Natural killer cell (primary cell): Measurements from ENCODE around the gene PPEF1. TPM values are rescaled to one million over a fixed set of nuclear protein-coding genes. Genes with fewer than 3 reads are reported as not detected.

Source experiments
- ATAC-seq, 3 donors: fragments of 150-1000 bp in 2 of 3; fragments of 200-7000 bp in 1 of 3; cut with Tn5 transposase; 1 replicate in 1 of 3; 2 replicates in 2 of 3; pipeline ENCODE4 v1.10.0; 2021; ENCODE audit warnings: mild to moderate bottlenecking in 2 of 3, moderate library complexity in 2 of 3
- DNase-seq, 2 donors: peaks; one replicate each; pipeline versions ENCODE4 v3.0.0 to v3.0.0-alpha.2; 2013 to 2021; ENCODE audit warnings: mixed read lengths in 1 of 2
- H3K27ac ChIP-seq: one replicate; pipeline ENCODE4 v1.5.1; 2013; ENCODE audit warnings: mild to moderate bottlenecking, low read length
- H3K27me3 ChIP-seq: one replicate; pipeline ENCODE4 v1.6.1; 2013; ENCODE audit warnings: low read length; ENCODE audit not compliant: control insufficient read depth, insufficient read depth
- H3K36me3 ChIP-seq: one replicate; pipeline ENCODE4 v1.6.1; 2013; ENCODE audit warnings: low read length; ENCODE audit not compliant: control insufficient read depth, insufficient read depth
- H3K4me1 ChIP-seq: one replicate; pipeline ENCODE4 v1.6.1; 2013; ENCODE audit warnings: low read length; ENCODE audit not compliant: control insufficient read depth, insufficient read depth
- H3K4me3 ChIP-seq: one replicate; pipeline ENCODE4 v1.5.1; 2013; ENCODE audit warnings: low read length
- H3K9me3 ChIP-seq: one replicate; pipeline ENCODE4 v1.6.1; 2013; ENCODE audit warnings: low read length; ENCODE audit not compliant: control insufficient read depth, insufficient read depth
- H3K27ac Mint-ChIP-seq, 2 donors: one replicate each; pipeline ENCODE4 v1.8.0; 2022; ENCODE audit warnings: mild to moderate bottlenecking in 2 of 2, mixed read lengths in 2 of 2, moderate library complexity in 1 of 2
- H3K27me3 Mint-ChIP-seq, 2 donors: one replicate each; pipeline ENCODE4 v1.8.0; 2022; ENCODE audit warnings: low read depth in 2 of 2, mixed read lengths in 2 of 2
- H3K36me3 Mint-ChIP-seq: one replicate; pipeline ENCODE4 v1.8.0; 2022; ENCODE audit warnings: mixed read lengths
- H3K4me1 Mint-ChIP-seq, 2 donors: one replicate each; pipeline ENCODE4 v1.8.0; 2022; ENCODE audit warnings: mixed read lengths in 2 of 2
- H3K4me3 Mint-ChIP-seq: one replicate; pipeline ENCODE4 v1.8.0; 2022; ENCODE audit warnings: mild to moderate bottlenecking, moderate library complexity, mixed read lengths
- H3K9me3 Mint-ChIP-seq, 2 donors: one replicate each; pipeline ENCODE4 v1.8.0; 2022; ENCODE audit warnings: mixed read lengths in 2 of 2
- WGBS: methylation state at CpG from one replicate; pipeline ENCODE4 v1.1.7; 2013; ENCODE audit warnings: missing lambda C conversion rate; ENCODE audit not compliant: insufficient coverage; 5-methylcytosine and 5-hydroxymethylcytosine counted together
- intact Hi-C: fragments of 100-400 bp; cut with micrococcal nuclease; formaldehyde crosslinking; loops from one replicate; pipeline ENCODE4 v1.14.2; 2022
- total RNA-seq, 4 donors: library from RNA; stranded (reverse); fragments of 120-200 nt in 1 of 4; gene quantifications; one replicate each; pipeline versions ENCODE4 v1.2.3 to v1.2.4, GENCODE V29; 2013 to 2022
- TF ChIP-seq, protein P1 (sequence below): fragments of 200-600 bp; IDR thresholded peaks from one replicate; pipeline ENCODE4 v1.8.0; 2022; ENCODE audit warnings: antibody characterized with exemption

PPEF1 gene, protein sequence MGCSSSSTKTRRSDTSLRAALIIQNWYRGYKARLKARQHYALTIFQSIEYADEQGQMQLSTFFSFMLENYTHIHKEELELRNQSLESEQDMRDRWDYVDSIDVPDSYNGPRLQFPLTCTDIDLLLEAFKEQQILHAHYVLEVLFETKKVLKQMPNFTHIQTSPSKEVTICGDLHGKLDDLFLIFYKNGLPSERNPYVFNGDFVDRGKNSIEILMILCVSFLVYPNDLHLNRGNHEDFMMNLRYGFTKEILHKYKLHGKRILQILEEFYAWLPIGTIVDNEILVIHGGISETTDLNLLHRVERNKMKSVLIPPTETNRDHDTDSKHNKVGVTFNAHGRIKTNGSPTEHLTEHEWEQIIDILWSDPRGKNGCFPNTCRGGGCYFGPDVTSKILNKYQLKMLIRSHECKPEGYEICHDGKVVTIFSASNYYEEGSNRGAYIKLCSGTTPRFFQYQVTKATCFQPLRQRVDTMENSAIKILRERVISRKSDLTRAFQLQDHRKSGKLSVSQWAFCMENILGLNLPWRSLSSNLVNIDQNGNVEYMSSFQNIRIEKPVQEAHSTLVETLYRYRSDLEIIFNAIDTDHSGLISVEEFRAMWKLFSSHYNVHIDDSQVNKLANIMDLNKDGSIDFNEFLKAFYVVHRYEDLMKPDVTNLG
- 1 to 10 TPM in 1 of 3 donors, under 1 TPM in 1, not detected in 1; 0.49 to 1.9 TPM for total RNA-seq
- 0.50 TPM for total RNA-seq (2013)

DNA sequence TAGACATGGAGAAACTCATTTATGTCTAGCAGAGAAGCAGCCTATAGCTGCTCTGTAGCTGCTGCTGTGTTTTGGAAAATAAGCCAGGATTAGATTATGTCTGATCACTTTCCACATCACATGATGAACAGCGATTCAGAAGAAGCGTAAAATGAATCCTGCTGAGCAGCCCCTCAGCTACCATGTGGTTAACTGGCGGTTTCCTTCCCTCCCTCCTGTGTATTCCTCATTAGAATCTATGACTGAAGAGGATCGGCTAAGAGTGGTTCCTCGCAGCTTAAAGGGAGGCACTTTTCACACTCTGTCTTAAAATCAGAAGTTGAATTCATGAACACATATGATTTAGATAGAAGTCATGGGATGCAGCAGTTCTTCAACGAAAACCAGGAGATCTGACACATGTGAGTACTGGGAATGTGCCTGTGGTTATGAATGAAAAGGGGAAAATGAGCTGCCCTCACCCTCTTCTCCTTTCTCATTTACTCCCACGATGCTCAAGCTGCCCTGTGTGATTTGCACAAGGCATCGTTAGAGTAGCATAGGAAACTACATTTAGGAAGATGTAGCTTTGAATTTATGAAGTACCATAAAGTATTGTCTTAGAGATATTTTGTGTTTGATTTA is at the start of gene PPEF1:
TSS of gene PPEF1 (plus strand) at position 220 of the 624 bp plus-strand sequence. CDS start at position 356, 136 bp downstream.
- Mint-ChIP-seq H3K27ac (no peak within 1 kb of the TSS), H3K4me1 (no peaks in the 10 kb centered on the region), H3K4me3 (no peak within 1 kb of the TSS), H3K36me3 (no peaks in the 10 kb centered on the region), H3K27me3 (peaks cover 4 to 6% of the 10 kb centered on the region in 2 donors), H3K9me3 (no peaks in the 10 kb centered on the region)
- no peaks in the 10 kb centered on the region for H3K4me1 ChIP-seq
- DNase-seq: no peak
- intact Hi-C loops: no loop called here
- H3K4me3 ChIP-seq: no peak within 1 kb of the TSS
- H3K27me3 ChIP-seq: no peaks in the 10 kb centered on the region
- TF ChIP-seq, protein P1, sequence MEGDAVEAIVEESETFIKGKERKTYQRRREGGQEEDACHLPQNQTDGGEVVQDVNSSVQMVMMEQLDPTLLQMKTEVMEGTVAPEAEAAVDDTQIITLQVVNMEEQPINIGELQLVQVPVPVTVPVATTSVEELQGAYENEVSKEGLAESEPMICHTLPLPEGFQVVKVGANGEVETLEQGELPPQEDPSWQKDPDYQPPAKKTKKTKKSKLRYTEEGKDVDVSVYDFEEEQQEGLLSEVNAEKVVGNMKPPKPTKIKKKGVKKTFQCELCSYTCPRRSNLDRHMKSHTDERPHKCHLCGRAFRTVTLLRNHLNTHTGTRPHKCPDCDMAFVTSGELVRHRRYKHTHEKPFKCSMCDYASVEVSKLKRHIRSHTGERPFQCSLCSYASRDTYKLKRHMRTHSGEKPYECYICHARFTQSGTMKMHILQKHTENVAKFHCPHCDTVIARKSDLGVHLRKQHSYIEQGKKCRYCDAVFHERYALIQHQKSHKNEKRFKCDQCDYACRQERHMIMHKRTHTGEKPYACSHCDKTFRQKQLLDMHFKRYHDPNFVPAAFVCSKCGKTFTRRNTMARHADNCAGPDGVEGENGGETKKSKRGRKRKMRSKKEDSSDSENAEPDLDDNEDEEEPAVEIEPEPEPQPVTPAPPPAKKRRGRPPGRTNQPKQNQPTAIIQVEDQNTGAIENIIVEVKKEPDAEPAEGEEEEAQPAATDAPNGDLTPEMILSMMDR: no peak
- no peaks in the 10 kb centered on the region for H3K9me3 ChIP-seq
- no peak for ATAC-seq
- WGBS: 10% methylated on average over 4 of the region's 8 CpGs
- no peaks in the 10 kb centered on the region for H3K36me3 ChIP-seq
- no peak within 1 kb of the TSS for H3K27ac ChIP-seq

DNA sequence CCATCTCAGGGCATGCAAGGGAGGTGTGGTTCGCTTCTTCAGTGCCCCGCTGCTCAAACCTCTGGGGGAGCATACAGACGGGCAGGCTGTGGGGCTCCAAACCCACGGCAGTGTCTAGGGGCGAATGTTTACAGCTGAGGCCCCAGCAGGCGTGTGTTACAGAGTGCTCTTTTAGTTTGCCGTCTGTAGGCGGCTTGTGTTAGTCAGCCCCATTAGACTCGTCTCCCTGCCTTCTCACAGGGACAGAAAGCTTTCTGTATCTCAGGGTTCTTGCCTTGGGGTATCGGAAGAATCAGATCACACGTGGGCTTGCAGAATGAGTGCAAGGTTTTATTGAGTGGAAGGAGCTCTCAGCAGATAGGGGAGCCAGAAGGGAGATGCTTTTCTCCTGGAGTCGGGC is 46.2 kb upstream of the PPEF1 start:
- no peaks in the 10 kb centered on the region for H3K27me3 Mint-ChIP-seq
- no peak overlapping the region for H3K27ac Mint-ChIP-seq
- 93% methylated on average over 11 of the region's 12 CpGs for WGBS
- TF ChIP-seq, protein P1: no peak
- ATAC-seq: no peak
- intact Hi-C loops: no loop called here
- H3K4me3 ChIP-seq: no peak overlapping the region
- H3K4me3 Mint-ChIP-seq: no peak overlapping the region
- H3K27ac ChIP-seq: no peak overlapping the region
- DNase-seq: no peak
- no peaks in the 10 kb centered on the region for H3K36me3 ChIP-seq
- H3K4me1 ChIP-seq: peaks cover under 1% of the 10 kb centered on the region
- peaks cover 3% of the 10 kb centered on the region in 2 donors for H3K4me1 Mint-ChIP-seq
- H3K9me3 Mint-ChIP-seq: no peaks in the 10 kb centered on the region
- H3K27me3 ChIP-seq: no peaks in the 10 kb centered on the region
- no peaks in the 10 kb centered on the region for H3K9me3 ChIP-seq
- H3K36me3 Mint-ChIP-seq: no peaks in the 10 kb centered on the region

DNA sequence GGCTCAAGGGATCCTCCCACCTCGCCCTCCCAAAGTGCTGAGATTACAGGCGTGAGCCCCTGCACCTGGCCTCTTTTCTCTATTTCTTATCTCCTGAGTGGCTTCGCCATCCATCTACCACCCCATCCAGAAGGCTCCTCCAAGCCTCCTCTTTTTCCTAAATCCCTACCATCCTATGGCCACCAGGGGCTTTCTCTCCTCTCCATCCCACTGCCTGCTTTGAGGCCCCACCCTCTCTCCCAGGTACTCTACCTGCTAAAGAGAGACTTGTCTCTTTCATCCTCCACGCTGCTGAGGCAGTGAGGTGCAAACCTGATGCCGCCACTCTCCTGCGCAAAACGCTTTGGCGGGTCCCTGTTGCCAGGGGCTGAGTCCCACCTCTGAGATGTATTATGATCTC is 42.5 kb upstream of the PPEF1 start:
- Histone ChIP-seq H3K4me3 (no peak overlapping the region), H3K36me3 (no peaks in the 10 kb centered on the region), H3K27me3 (no peaks in the 10 kb centered on the region), H3K4me1 (peaks cover 10% of the 10 kb centered on the region), H3K27ac (no peak overlapping the region), H3K9me3 (no peaks in the 10 kb centered on the region)
- peaks cover 9 to 10% of the 10 kb centered on the region in 2 donors for H3K4me1 Mint-ChIP-seq
- H3K9me3 Mint-ChIP-seq: no peaks in the 10 kb centered on the region
- intact Hi-C loops: no loop called here
- no peak overlapping the region for H3K4me3 Mint-ChIP-seq
- WGBS: 93% methylated on average over 5 of the region's 8 CpGs
- no peak overlapping the region for H3K27ac Mint-ChIP-seq
- H3K27me3 Mint-ChIP-seq: no peaks in the 10 kb centered on the region
- no peak for DNase-seq
- no peaks in the 10 kb centered on the region for H3K36me3 Mint-ChIP-seq
- ATAC-seq: no peak
- TF ChIP-seq, protein P1: no peak
